Skeletal muscle cell (primary cell): ENCODE results near the gene ZNF394.
"Not testable (repeated sequence)": the region's sequence is repeated elsewhere in the genome, so short reads cannot be mapped to it uniquely, and the experiment has no call there.

ENCODE experiments used
- DNase-seq: peaks from one replicate; pipeline ENCODE4 v3.0.0-alpha.2; 2010; ENCODE audit warnings: low read depth
- H3K4me3 ChIP-seq: 2 replicates; pipeline ENCODE4 v1.5.1; 2011; ENCODE audit warnings: low read depth, mild to moderate bottlenecking, control low read depth, low read length, moderate library complexity

The ZNF394 gene

GRCh38 chr7:99499721-99500636, at the start of gene ZNF394:
TSS of gene ZNF394 (minus strand) at chr7:99500281. CDS start at chr7:99500093, 188 bp downstream.
- DNase-seq: peak; percentile 76
- H3K4me3 ChIP-seq: peak within 1 kb of the TSS; percentile 98

GRCh38 chr7:99549545-99549944, 49.5 kb upstream of the ZNF394 start:
- DNase-seq, H3K4me3 ChIP-seq: not testable (repeated sequence)

GRCh38 chr7:99545308-99545707, 45.2 kb upstream of the ZNF394 start:
- DNase-seq, H3K4me3 ChIP-seq: not testable (repeated sequence)

GRCh38 chr7:99543916-99544315, 43.8 kb upstream of the ZNF394 start:
- no peak for DNase-seq
- H3K4me3 ChIP-seq: no peak overlapping the region

GRCh38 chr7:99543081-99543671, 43.1 kb upstream of the ZNF394 start:
- DNase-seq: no peak
- H3K4me3 ChIP-seq: no peak overlapping the region

- no peak for DNase-seq
- H3K4me3 ChIP-seq: no peak overlapping the region
These were observed 41.1 kb upstream of the ZNF394 start for GRCh38 chr7:99541212-99541611.

GRCh38 chr7:99540542-99540941, 40.5 kb upstream of the ZNF394 start:
- H3K4me3 ChIP-seq: no peak overlapping the region
- DNase-seq: no peak

- DNase-seq: no peak
- H3K4me3 ChIP-seq: no peak overlapping the region
These were observed 39.2 kb upstream of the ZNF394 start for GRCh38 chr7:99539213-99539811.

GRCh38 chr7:99535667-99536066, 35.6 kb upstream of the ZNF394 start:
- H3K4me3 ChIP-seq: no peak overlapping the region
- no peak for DNase-seq

- no peak overlapping the region for H3K4me3 ChIP-seq
- no peak for DNase-seq
These were observed 31.3 kb upstream of the ZNF394 start for GRCh38 chr7:99531354-99531765.

- no peak for DNase-seq
These were observed 25.8 kb upstream of the ZNF394 start for GRCh38 chr7:99525713-99526440.

GRCh38 chr7:99521399-99521798, 21.3 kb upstream of the ZNF394 start:
- no peak for DNase-seq
- no peak overlapping the region for H3K4me3 ChIP-seq

More at GRCh38 chr7:99525713-99526440, 25.8 kb upstream of the ZNF394 start:
- H3K4me3 ChIP-seq: no peak overlapping the region

- H3K4me3 ChIP-seq: no peak overlapping the region
- no peak for DNase-seq
These were observed 14.0 kb upstream of the ZNF394 start for GRCh38 chr7:99514050-99514449.

GRCh38 chr7:99505324-99505662, 5.2 kb upstream of the ZNF394 start:
- peak overlapping the region; percentile 89 for H3K4me3 ChIP-seq
- DNase-seq: no peak

GRCh38 chr7:99504603-99505323, 4.7 kb upstream of the ZNF394 start, which contains the start of gene ZKSCAN5:
TSS of gene ZKSCAN5 (plus strand) at chr7:99504662. CDS start at chr7:99506045, 1,383 bp downstream.
- H3K4me3 ChIP-seq: peak within 1 kb of the TSS; percentile 89
- peak; percentile 86 for DNase-seq

- peak; percentile 91 for DNase-seq
These were observed 4.2 kb upstream of the ZNF394 start for GRCh38 chr7:99504281-99504602.

GRCh38 chr7:99501236-99501635, 1.2 kb upstream of the ZNF394 start:
- H3K4me3 ChIP-seq, DNase-seq: not testable (repeated sequence)

More at GRCh38 chr7:99504281-99504602, 4.2 kb upstream of the ZNF394 start:
- H3K4me3 ChIP-seq: peak overlapping the region; percentile 89

GRCh38 chr7:99500637-99501009, 542 bp upstream of the ZNF394 start:
- no peak for DNase-seq
- H3K4me3 ChIP-seq: peak overlapping the region; percentile 98

- peak overlapping the region; percentile 98 for H3K4me3 ChIP-seq
- DNase-seq: no peak
These were observed 735 bp downstream of the ZNF394 start for GRCh38 chr7:99499371-99499720.
